T47D (cell line): ENCODE data around the gene THUMPD2.
A peak's percentile ranks its signal among the peaks of the same experiment; 100 is the strongest.

Experiments
- DNase-seq, 2 experiments: peaks; one replicate each; pipeline versions ENCODE4 v3.0.0 to v3.0.0-alpha.2; 2011 to 2012; ENCODE audit warnings: low read depth in 1 of 2, low spot score in 1 of 2
- JUND ChIP-seq: IDR thresholded peaks from 2 replicates; pipeline ENCODE4 v1.6.1; 2012; ENCODE audit warnings: low read depth
- in situ Hi-C: cut with HindIII; loops from 2 replicates; pipeline ENCODE4 v1.10.0; 2016; ENCODE audit warnings: low sequenced_read_pairs, low pct_unique_long_range_greater_than_20kb

Gene THUMPD2

GRCh38 chr2:39705638-39706037, 73.4 kb downstream of the THUMPD2 start:
- TF ChIP-seq JUND, result no peak
- in situ Hi-C loops, result no loop called here
- no peak for DNase-seq

GRCh38 chr2:39704540-39704939, 74.5 kb downstream of the THUMPD2 start:
- DNase-seq, result no peak
- in situ Hi-C loops, result no loop called here
- TF ChIP-seq JUND, result no peak

- no peak for DNase-seq
- no peak for TF ChIP-seq JUND
- in situ Hi-C loops, result no loop called here
These were observed 75.7 kb downstream of the THUMPD2 start for GRCh38 chr2:39703181-39703872.

GRCh38 chr2:39701137-39701536, 77.9 kb downstream of the THUMPD2 start:
- no peak for TF ChIP-seq JUND
- in situ Hi-C loops, result no loop called here
- DNase-seq, result no peak

GRCh38 chr2:39697454-39697853, 81.6 kb downstream of the THUMPD2 start:
- no peak for DNase-seq
- TF ChIP-seq JUND, result no peak
- in situ Hi-C loops, result no loop called here

- in situ Hi-C loops, result no loop called here
- DNase-seq, result peak in 1 of 2 experiments; percentile 30
- no peak for TF ChIP-seq JUND
These were observed 82.2 kb downstream of the THUMPD2 start for GRCh38 chr2:39696838-39697237.

GRCh38 chr2:39696101-39696553, 82.9 kb downstream of the THUMPD2 start:
- in situ Hi-C loops, result no loop called here
- DNase-seq, result peak in 1 of 2 experiments; percentile 28
- TF ChIP-seq JUND, result no peak

GRCh38 chr2:39693245-39693644, 85.8 kb downstream of the THUMPD2 start:
- no peak for DNase-seq
- in situ Hi-C loops, result no loop called here
- no peak for TF ChIP-seq JUND

- no peak for TF ChIP-seq JUND
- in situ Hi-C loops, result no loop called here
- DNase-seq, result no peak
These were observed 89.2 kb downstream of the THUMPD2 start for GRCh38 chr2:39689876-39690275.

GRCh38 chr2:39689272-39689841, 89.7 kb downstream of the THUMPD2 start:
- DNase-seq, result peak in 1 of 2 experiments; percentile 9
- no peak for TF ChIP-seq JUND
- in situ Hi-C loops, result no loop called here

- DNase-seq, result no peak
- in situ Hi-C loops, result no loop called here
- TF ChIP-seq JUND, result no peak
These were observed 90.9 kb downstream of the THUMPD2 start for GRCh38 chr2:39688181-39688580.

- DNase-seq, result no peak
- TF ChIP-seq JUND, result no peak
- in situ Hi-C loops, result no loop called here
These were observed 92.6 kb downstream of the THUMPD2 start for GRCh38 chr2:39686456-39686855.
